GM18870 (cell line): ENCODE measurements around the gene RAB15.

Experiments used
- ATAC-seq: cut with Tn5 transposase; IDR thresholded peaks from one replicate; pipeline ENCODE4 v1.9.1; 2021; ENCODE audit warnings: moderate library complexity; ENCODE audit not compliant: unreplicated experiment

The RAB15 gene

GRCh38 chr14:64971943-64972791, at the start of gene RAB15:
Gene RAB15 (minus strand): TSS chr14:64972336. CDS start chr14:64972076, 260 bp downstream.
- ATAC-seq = no peak

- ATAC-seq = no peak
Measured at GRCh38 chr14:65019944-65020566, 47.9 kb upstream of the RAB15 start.

GRCh38 chr14:65016471-65016870, 44.3 kb upstream of the RAB15 start:
- no peak for ATAC-seq

GRCh38 chr14:65015391-65015790, 43.3 kb upstream of the RAB15 start:
- ATAC-seq = no peak

GRCh38 chr14:65012353-65012752, 40.2 kb upstream of the RAB15 start:
- ATAC-seq = no peak

- ATAC-seq = no peak
Measured at GRCh38 chr14:65011538-65011937, 39.4 kb upstream of the RAB15 start.

GRCh38 chr14:65010211-65010931, 38.2 kb upstream of the RAB15 start:
- no peak for ATAC-seq

- no peak for ATAC-seq
Measured at GRCh38 chr14:65007202-65007601, 35.1 kb upstream of the RAB15 start.

GRCh38 chr14:65006261-65006721, 34.2 kb upstream of the RAB15 start:
- no peak for ATAC-seq

- ATAC-seq = peak; percentile 59
Measured at GRCh38 chr14:65003394-65003793, 31.3 kb upstream of the RAB15 start.

- no peak for ATAC-seq
Measured at GRCh38 chr14:65002586-65003210, 30.6 kb upstream of the RAB15 start.

GRCh38 chr14:65001723-65002122, 29.6 kb upstream of the RAB15 start:
- no peak for ATAC-seq

GRCh38 chr14:65000898-65001591, 28.9 kb upstream of the RAB15 start:
- no peak for ATAC-seq

- peak; percentile 49 for ATAC-seq
Measured at GRCh38 chr14:64998455-64998931, 26.4 kb upstream of the RAB15 start.

- ATAC-seq = no peak
Measured at GRCh38 chr14:64997108-64997794, 25.1 kb upstream of the RAB15 start.

- no peak for ATAC-seq
Measured at GRCh38 chr14:64995291-64995690, 23.2 kb upstream of the RAB15 start.

GRCh38 chr14:64994540-64994939, 22.4 kb upstream of the RAB15 start:
- no peak for ATAC-seq

GRCh38 chr14:64993266-64993930, 21.3 kb upstream of the RAB15 start:
- no peak for ATAC-seq

GRCh38 chr14:64992328-64992885, 20.3 kb upstream of the RAB15 start:
- ATAC-seq = no peak
